T-helper 2 cell treated with Interferon-gamma antibody and Interleukin-4, amounts not matched to agents 5 μg/mL and 100 μg/mL, for 36 hours (primary cell): Measurements from ENCODE around the gene ABHD11.

ENCODE experiments used
- DNase-seq: peaks from one replicate; pipeline ENCODE4 v3.0.0; 2021; ENCODE audit warnings: low spot score
- H3K27ac Mint-ChIP-seq: one replicate; pipeline ENCODE4 v1.8.0; 2021; ENCODE audit warnings: mild to moderate bottlenecking, mixed read lengths
- H3K27me3 Mint-ChIP-seq: one replicate; pipeline ENCODE4 v1.8.0; 2021; ENCODE audit warnings: low read depth, mixed read lengths
- H3K36me3 Mint-ChIP-seq: one replicate; pipeline ENCODE4 v1.8.0; 2021; ENCODE audit warnings: low read depth, mixed read lengths
- H3K4me1 Mint-ChIP-seq: one replicate; pipeline ENCODE4 v1.8.0; 2021; ENCODE audit warnings: low read depth, mixed read lengths
- H3K4me3 Mint-ChIP-seq: one replicate; pipeline ENCODE4 v1.8.0; 2022; ENCODE audit warnings: mild to moderate bottlenecking, moderate library complexity, mixed read lengths
- H3K9me3 Mint-ChIP-seq: one replicate; pipeline ENCODE4 v1.8.0; 2021; ENCODE audit warnings: mixed read lengths

ABHD11 gene

DNA sequence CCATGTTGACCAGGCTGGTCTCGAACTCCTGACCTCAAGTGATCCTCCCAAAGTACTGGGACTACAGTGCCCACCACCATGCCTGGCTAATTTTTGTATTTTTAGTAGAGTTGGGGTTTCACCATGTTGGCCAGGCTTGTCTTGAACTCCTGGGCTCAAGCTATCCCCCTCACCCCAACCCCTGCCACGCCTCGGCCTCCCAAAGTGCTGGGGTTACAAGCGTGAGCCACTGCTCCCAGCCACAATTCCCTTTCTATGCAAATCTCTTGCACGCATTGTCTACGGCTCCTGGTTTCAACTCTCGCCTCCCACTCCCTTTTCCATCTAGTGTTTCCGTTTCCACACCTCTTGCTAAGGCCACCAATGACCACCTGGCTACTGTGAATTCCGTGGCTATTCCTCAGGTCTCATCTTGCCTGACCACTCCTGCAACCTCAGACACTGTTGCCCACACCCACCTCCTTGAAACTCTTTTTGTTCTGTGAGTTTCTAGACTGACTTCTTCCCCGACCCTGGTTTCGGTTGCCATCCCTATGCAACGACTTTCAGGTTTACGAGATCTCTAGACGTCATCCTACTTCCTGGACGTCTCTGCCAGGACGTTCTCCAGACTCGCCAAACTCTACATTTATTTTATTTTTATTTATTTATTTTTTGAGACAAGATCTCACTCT, 28.1 kb upstream of the ABHD11 start:
- no peak for DNase-seq
- H3K9me3 Mint-ChIP-seq: no peaks in the 10 kb centered on the region
- peaks cover 31% of the 10 kb centered on the region for H3K27me3 Mint-ChIP-seq
- no peak overlapping the region for H3K4me3 Mint-ChIP-seq
- H3K36me3 Mint-ChIP-seq: no peaks in the 10 kb centered on the region
- no peak overlapping the region for H3K27ac Mint-ChIP-seq
- no peaks in the 10 kb centered on the region for H3K4me1 Mint-ChIP-seq

DNA sequence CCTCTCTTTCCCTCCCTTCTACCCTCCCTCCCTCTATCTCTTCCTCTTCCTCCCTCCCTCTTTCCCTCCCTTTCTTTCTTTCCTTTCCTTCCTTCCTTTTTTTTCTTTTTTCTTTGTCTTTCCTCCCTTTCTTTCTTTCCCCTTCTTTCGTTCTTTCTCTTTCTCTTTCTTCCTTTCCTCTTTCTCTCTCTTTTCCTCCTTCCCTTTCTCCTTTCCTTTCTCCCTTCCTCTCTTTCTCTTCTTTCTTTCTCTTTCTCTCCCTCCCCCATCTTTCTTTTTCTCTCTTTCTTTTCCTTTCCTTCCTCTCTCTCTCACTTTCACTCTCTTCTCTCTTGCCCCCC, 24.0 kb upstream of the ABHD11 start:
- Mint-ChIP-seq H3K27me3 (peaks cover 5% of the 10 kb centered on the region), H3K4me1 (no peaks in the 10 kb centered on the region), H3K4me3 (no peak overlapping the region), H3K36me3 (no peaks in the 10 kb centered on the region), H3K27ac (no peak overlapping the region), H3K9me3 (no peaks in the 10 kb centered on the region)
- no peak for DNase-seq

DNA sequence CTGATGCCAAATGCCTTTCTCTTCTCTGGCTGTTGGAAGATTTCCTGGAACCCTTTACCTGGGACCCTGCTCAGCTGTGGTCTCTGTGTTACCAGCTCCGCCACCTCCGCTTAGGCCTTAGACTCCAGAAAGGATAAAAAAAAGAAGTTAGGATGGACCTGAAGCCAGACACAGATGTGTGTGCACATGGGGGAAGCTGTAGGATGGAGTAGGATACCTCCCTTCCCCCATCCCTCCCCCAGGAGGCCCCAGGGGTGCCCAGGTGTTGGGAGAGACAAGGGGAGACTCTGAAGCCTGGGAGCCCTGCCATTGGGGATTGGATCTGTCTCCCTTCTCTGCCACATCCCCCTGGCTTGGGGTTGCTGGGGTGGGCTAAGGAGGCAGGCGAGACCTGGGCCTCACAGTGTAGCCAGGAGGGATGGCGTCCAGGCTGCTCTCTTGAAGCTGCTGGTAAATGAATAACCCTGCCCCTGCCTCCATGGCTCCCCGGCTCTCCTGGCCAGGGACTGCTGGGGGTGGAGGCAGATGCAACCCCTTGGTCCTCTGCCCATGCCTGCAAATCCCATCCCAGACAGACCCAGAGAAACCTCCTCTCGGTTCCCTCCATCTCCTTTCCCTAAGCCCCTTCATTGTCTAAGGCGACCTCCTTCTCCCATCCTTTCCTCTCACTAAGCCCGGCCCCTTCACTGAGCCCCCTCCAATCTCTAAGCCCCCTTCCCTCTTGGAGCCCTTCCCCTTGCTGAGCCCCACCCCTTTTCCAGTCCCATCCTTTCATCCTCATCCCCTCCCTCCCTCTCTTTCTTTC, 23.5 kb upstream of the ABHD11 start:
- H3K36me3 Mint-ChIP-seq: no peaks in the 10 kb centered on the region

DNA sequence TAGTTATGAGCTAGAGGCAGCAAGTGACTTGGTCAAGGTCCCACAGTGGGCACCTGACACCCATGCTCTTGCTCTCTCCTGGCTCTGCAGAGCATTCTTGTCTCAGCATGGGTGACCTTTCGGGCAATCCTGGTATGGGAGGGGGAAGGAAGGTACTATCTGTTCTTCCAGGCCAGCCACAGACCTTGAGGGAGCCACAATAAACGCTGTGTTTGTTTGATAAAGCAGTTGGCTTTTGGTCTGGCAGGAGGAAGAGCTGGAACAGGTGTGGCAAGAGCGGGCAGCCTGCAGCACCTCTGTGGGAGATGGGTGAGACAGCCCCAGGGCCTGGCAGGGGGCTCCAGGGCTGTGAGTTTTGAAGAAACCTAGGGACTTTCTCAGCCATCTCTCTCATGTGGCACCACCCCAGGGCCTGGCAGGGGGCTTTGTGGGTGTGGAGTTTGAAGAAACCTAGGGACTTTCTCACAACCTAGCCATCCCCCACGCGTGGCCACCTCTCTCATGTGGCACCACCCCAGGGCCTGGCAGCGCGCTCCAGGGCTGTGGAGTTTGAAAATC, 20.1 kb upstream of the ABHD11 start:
- no peaks in the 10 kb centered on the region for H3K36me3 Mint-ChIP-seq
- H3K27ac Mint-ChIP-seq: no peak overlapping the region
- H3K27me3 Mint-ChIP-seq: no peaks in the 10 kb centered on the region
- H3K4me3 Mint-ChIP-seq: no peak overlapping the region
- no peaks in the 10 kb centered on the region for H3K9me3 Mint-ChIP-seq
- no peaks in the 10 kb centered on the region for H3K4me1 Mint-ChIP-seq
- DNase-seq: no peak

More for the DNA sequence above, 23.5 kb upstream of the ABHD11 start:
- no peaks in the 10 kb centered on the region for H3K4me1 Mint-ChIP-seq
- no peak for DNase-seq
- no peaks in the 10 kb centered on the region for H3K9me3 Mint-ChIP-seq
- H3K27me3 Mint-ChIP-seq: peaks cover 2% of the 10 kb centered on the region
- H3K27ac Mint-ChIP-seq: no peak overlapping the region
- H3K4me3 Mint-ChIP-seq: no peak overlapping the region

DNA sequence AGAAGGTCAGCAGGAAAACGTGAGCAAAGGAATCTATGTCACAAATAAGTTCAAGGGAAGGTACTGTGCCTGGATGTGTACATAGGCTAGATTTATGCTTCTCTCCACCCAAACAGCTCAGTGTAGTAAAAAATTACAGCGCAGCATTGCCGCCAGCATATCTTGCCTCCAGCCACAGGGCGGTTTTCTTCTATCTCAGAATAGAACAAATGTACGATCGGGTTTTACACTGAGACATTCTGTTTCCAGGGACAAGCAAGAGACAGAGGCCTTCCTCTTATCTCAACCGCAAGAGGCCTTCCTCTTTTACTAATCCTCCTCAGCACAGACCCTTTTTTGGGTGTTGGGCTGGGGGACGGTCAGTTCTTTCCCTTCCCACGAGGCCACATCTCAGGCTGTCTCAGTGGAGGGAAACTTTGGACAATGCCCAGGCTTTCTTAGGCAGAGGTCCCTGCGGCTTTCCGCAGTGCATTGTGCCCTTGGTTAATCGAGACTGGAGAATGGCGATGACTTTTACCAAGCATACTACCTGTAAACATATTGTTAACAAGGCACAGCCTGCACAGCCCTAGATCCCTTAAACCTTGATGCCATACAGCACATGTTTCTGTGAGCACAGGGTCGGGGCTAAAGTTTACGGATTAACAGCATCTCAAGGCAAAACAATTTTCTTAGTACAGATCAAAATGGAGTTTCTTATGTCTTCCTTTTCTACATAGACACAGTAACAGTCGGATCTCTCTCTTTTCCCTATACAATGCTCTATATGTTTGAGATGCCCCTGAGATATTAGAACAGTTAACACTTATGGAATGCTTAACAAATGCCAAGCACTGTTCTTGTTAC, 11.6 kb upstream of the ABHD11 start:
- H3K36me3 Mint-ChIP-seq: no peaks in the 10 kb centered on the region
- H3K4me3 Mint-ChIP-seq: no peak overlapping the region
- H3K27me3 Mint-ChIP-seq: peaks cover 5% of the 10 kb centered on the region
- H3K4me1 Mint-ChIP-seq: no peaks in the 10 kb centered on the region
- no peaks in the 10 kb centered on the region for H3K9me3 Mint-ChIP-seq
- no peak for DNase-seq
- no peak overlapping the region for H3K27ac Mint-ChIP-seq

DNA sequence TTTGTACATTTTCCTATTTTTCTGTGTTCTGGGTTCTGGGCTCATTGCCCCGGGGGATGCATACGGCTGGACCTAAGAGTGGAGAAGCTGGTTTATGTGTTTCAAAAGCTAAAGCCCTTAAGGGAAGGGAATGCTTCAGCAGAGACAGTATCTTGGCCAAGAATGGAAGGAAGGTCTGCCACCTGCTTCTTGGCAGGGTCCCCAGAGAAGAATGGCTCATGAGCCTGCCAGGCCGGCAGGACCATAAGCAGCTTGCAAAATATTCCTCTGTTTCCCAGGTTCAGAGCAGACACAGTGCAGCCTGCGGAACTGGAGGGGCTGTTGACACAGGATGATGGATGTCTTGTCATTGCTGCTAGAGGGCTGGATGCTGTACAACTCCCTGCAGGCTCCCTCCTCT, 7.8 kb upstream of the ABHD11 start:
- Mint-ChIP-seq H3K4me3 (no peak overlapping the region), H3K27ac (no peak overlapping the region), H3K36me3 (no peaks in the 10 kb centered on the region), H3K27me3 (peaks cover 5% of the 10 kb centered on the region), H3K4me1 (no peaks in the 10 kb centered on the region), H3K9me3 (no peaks in the 10 kb centered on the region)
- no peak for DNase-seq

DNA sequence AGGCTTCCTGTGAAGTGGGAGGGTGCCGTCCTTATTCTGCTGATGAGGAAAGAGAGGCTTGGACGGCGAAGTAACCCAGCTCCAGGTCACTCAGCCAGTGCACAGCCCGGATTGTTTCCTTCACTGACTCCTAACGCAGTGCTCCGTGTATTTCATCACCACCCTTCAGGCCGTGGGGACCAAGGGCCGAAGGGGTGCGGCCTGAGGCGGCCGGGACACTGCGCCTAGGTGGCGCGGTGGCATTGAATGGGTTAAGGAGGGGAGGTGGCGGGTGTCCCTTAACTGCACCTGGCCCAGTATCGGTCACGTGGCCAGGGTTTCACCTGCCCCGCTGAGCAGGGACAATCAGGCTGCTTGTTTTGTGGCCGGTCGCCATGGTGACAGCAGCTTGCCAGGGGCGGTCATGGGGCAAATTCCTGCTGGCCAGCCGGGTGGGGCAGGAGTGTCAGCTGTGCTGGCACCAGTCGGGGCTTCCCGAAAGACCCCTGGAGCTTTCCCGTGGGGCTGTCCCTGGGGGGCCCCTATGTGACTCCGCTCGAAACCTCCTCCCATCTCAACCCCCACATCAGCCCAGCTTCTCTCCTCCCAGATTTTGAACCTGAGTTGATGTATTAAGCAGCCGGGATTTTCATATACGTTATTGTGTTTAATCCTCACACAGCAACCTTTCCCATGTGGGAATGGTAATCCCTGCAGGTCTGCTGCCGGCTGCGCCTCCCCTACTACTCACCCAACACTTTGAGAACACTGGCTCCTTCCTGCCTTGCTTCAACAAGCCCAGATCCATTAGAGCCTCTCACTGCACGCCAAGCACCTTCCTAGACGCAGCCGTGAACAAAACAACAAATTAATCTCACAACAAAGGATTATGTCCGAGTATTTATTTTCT, 4.4 kb upstream of the ABHD11 start:
- Mint-ChIP-seq H3K27ac (no peak overlapping the region), H3K36me3 (no peaks in the 10 kb centered on the region), H3K4me1 (peaks cover 2% of the 10 kb centered on the region), H3K9me3 (no peaks in the 10 kb centered on the region), H3K27me3 (no peaks in the 10 kb centered on the region), H3K4me3 (no peak overlapping the region)
- DNase-seq: no peak

DNA sequence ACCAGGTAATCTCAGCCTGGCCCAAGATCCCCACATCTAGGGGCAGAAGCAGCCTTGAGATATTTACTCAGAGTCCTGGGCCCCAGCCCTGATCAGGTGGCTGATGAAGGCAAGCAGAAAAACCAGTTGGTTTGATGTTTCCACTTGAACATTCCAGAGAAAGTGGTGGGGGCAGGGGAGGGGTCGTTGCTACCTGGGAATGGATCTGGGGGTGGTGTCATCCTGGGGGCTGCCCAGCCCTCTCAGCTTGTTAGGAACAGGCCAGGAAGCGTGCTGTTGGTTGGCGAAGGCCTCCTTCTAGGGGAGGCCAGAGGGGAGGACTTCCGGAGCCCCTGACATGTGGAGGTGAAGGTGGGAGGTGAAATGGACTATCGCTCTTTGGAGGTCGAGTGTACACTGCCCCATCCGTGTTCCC, 3.7 kb upstream of the ABHD11 start:
- peaks cover 5% of the 10 kb centered on the region for H3K4me1 Mint-ChIP-seq
- H3K9me3 Mint-ChIP-seq: no peaks in the 10 kb centered on the region
- no peaks in the 10 kb centered on the region for H3K27me3 Mint-ChIP-seq
- H3K27ac Mint-ChIP-seq: no peak overlapping the region
- H3K4me3 Mint-ChIP-seq: no peak overlapping the region
- H3K36me3 Mint-ChIP-seq: no peaks in the 10 kb centered on the region
- no peak for DNase-seq

DNA sequence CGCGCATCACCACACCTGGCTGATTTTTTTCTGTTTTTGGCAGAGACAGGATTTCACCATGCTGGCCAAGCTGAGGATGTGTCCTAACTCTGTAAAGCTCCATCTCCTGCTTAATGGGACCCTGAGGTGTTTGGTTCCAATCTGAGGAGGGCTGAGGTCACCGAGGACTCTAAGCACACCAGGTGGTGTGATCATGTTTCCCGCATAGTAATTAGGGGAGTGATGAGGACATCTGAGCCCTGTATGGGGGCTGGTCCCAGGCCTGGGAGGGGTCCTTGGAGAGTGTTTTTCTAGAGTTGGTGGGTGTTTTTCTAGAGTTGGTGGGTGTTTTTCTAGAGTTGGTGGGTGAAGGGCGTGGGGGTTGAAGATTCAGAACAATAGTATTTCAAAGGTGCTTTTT, 3.0 kb upstream of the ABHD11 start:
- DNase-seq: no peak
- no peak overlapping the region for H3K27ac Mint-ChIP-seq
- H3K4me1 Mint-ChIP-seq: peaks cover 5% of the 10 kb centered on the region
- no peak overlapping the region for H3K4me3 Mint-ChIP-seq
- no peaks in the 10 kb centered on the region for H3K27me3 Mint-ChIP-seq
- no peaks in the 10 kb centered on the region for H3K36me3 Mint-ChIP-seq
- H3K9me3 Mint-ChIP-seq: no peaks in the 10 kb centered on the region

DNA sequence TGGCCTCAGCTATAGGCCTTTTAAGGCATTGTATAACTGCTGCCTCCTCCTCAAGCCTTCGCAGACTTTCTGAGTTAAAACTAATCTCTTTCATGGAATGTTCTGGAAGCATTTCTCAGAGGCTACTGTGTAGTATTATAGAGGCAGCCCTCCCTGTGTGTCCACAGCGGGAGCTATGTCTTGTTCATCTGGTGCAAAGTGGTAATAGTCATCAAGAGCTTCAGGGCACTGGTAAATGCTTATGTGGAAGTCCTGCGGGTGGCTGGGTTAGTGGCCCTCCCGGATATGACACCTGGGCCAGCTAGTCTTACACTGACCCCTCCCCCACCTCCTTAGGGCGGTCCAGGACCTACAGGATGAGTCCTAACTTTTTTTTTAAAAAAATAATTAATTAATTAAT, 2.2 kb upstream of the ABHD11 start:
- no peak for DNase-seq
- Mint-ChIP-seq H3K27me3 (no peaks in the 10 kb centered on the region), H3K4me3 (peak overlapping the region; percentile 43), H3K4me1 (peaks cover 5% of the 10 kb centered on the region), H3K9me3 (no peaks in the 10 kb centered on the region), H3K36me3 (peaks cover 3% of the 10 kb centered on the region), H3K27ac (no peak overlapping the region)

DNA sequence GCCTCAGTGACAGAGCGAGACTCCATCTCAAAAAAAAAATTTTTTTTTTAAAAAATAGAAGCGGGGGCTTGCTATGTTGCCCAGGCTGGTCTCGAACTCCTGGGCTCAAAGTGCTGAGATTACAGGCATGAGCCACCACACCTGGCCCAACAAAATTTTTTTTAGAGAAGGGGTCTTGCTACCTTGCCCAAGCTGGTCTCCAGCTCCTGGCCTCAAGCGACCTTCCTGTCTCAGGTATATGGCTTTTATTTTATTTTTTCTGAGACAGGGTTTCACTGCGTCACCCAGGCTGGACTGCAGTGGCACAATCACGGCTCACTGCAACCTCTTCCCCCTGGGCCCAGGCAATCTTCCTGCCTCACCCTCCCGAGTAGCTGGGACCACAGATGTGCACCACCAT, 1.6 kb upstream of the ABHD11 start:
- no peak for DNase-seq
- Mint-ChIP-seq H3K9me3 (no peaks in the 10 kb centered on the region), H3K36me3 (peaks cover 3% of the 10 kb centered on the region), H3K4me1 (peaks cover 5% of the 10 kb centered on the region), H3K27me3 (no peaks in the 10 kb centered on the region), H3K4me3 (peak overlapping the region; percentile 43), H3K27ac (no peak overlapping the region)

DNA sequence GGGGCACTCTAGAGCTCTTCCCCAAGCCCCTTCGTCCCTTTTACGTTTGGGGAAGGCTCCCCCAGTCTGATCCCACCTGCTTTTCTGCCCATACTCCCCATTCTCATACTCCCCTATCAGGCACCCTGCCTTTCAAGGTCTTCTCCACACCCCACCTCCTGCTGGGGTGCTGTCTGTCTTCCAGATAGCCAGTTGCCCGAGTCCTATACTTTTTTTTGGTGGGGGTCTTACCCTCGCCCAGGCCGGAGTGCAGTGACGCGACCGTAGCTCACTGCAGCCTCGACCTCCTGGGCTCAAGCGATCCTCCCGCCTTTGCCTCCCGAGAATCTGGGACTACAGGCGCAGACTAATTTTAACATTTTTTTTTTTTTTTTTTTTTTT, 775 bp upstream of the ABHD11 start:
- H3K36me3 Mint-ChIP-seq: peaks cover 3% of the 10 kb centered on the region
- no peaks in the 10 kb centered on the region for H3K9me3 Mint-ChIP-seq
- H3K4me1 Mint-ChIP-seq: peaks cover 7% of the 10 kb centered on the region
- H3K4me3 Mint-ChIP-seq: peak overlapping the region; percentile 95
- peak overlapping the region; percentile 83 for H3K27ac Mint-ChIP-seq
- no peaks in the 10 kb centered on the region for H3K27me3 Mint-ChIP-seq
- no peak for DNase-seq

DNA sequence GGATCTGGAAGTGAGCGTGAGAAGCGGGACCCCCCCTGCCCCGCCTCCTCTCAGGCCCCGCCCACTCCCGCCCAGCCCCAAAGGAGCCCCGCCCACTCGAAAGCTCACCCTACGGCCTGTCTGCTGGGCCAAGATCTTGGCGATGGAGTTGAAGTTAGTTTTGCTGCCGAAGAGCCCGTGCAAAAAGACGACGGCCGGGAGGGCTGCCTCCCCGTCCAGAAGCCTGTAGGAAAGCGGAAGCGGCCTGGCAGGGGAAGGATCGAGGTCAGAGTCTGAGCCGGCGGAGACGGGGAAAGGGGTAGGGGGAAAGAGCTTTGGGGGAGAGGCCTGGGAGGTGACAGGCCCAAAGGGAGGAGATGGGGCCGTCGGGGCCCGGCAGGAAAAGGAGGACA, 386 bp downstream of the ABHD11 start:
- H3K27me3 Mint-ChIP-seq: no peaks in the 10 kb centered on the region
- peaks cover 3% of the 10 kb centered on the region for H3K36me3 Mint-ChIP-seq
- peak; percentile 39 for DNase-seq
- H3K27ac Mint-ChIP-seq: peak overlapping the region; percentile 97
- H3K4me3 Mint-ChIP-seq: peak overlapping the region; percentile 95
- H3K4me1 Mint-ChIP-seq: peaks cover 7% of the 10 kb centered on the region
- no peaks in the 10 kb centered on the region for H3K9me3 Mint-ChIP-seq
